H1 (cell line): Measurements from ENCODE around the gene NDUFV1. TPM values are rescaled to one million over a fixed set of nuclear protein-coding genes. Genes with fewer than 3 reads are reported as not detected.

Experiments used
- EZH2 ChIP-seq: fragments of 200-600 bp; sonication (generic); IDR thresholded peaks from 2 replicates; pipeline ENCODE4 v1.7.1; 2012; ENCODE audit warnings: low read depth, mild to moderate bottlenecking, moderate library complexity, low read length, inconsistent platforms; ENCODE audit not compliant: severe bottlenecking
- FOSL1 ChIP-seq: IDR thresholded peaks from 2 replicates; pipeline ENCODE4 v1.6.1; 2011; ENCODE audit warnings: mild to moderate bottlenecking, low read depth, low read length, moderate library complexity; ENCODE audit not compliant: insufficient read depth
- MAFK ChIP-seq: IDR thresholded peaks from 2 replicates; pipeline ENCODE4 v1.6.1; 2012; ENCODE audit warnings: low read depth, mild to moderate bottlenecking, improper control_type of control experiment, low read length
- SUZ12 ChIP-seq: fragments of 200-600 bp; sonication (generic); IDR thresholded peaks from 2 replicates; pipeline ENCODE4 v1.6.1; 2012; ENCODE audit warnings: mild to moderate bottlenecking, inconsistent platforms, low read length, moderate library complexity, mixed read lengths
- polyA plus RNA-seq, 7 experiments: library from polyadenylated mRNA; depleted of rRNA in 3 of 7; stranded (reverse) in 5 of 7; unstranded in 2 of 7; fragments of >200 nt in 5 of 7; fragments of 200-250 nt in 2 of 7; gene quantifications; 1 replicate in 5 of 7; 2 replicates in 1 of 7; 4 replicates in 1 of 7; pipeline versions ENCODE4 v1.2.1 to v1.2.3, GENCODE V29; 2011 to 2013; ENCODE audit warnings: missing spikeins in 2 of 7, mixed read lengths in 2 of 7
- total RNA-seq: library from RNA; stranded (reverse); fragmentation: NEBNext Ultra II Directional; extraction: Animal tissue kit (Norgen Biotek cat#: 25700); gene quantifications from 2 replicates; pipeline ENCODE4 v1.2.1, GENCODE V29; 2021

Gene NDUFV1
- total and polyA plus RNA-seq, 2 of the 8 experiments (the other 6 are each of a cell fraction or from before 2014, with no cell fraction given), result 125 to 131 TPM

- TF ChIP-seq FOSL1 (no peak), SUZ12 (no peak), MAFK (no peak), EZH2 (no peak)
Measured at GRCh38 chr11:67610302-67610868, 3.6 kb downstream of the NDUFV1 start (continued).
